Inflammatory macrophage treated with lipopolysaccharide for 1 hour (primary cell): ENCODE results near the gene GALNT8.
"Not testable (repeated sequence)": the region's sequence is repeated elsewhere in the genome, so short reads cannot be mapped to it uniquely, and the experiment has no call there.

ENCODE experiments used
- DNase-seq, 2 donors: peaks; one replicate each; pipeline ENCODE4 v3.0.0-alpha.2; 2020 to 2022

GALNT8 gene, protein sequence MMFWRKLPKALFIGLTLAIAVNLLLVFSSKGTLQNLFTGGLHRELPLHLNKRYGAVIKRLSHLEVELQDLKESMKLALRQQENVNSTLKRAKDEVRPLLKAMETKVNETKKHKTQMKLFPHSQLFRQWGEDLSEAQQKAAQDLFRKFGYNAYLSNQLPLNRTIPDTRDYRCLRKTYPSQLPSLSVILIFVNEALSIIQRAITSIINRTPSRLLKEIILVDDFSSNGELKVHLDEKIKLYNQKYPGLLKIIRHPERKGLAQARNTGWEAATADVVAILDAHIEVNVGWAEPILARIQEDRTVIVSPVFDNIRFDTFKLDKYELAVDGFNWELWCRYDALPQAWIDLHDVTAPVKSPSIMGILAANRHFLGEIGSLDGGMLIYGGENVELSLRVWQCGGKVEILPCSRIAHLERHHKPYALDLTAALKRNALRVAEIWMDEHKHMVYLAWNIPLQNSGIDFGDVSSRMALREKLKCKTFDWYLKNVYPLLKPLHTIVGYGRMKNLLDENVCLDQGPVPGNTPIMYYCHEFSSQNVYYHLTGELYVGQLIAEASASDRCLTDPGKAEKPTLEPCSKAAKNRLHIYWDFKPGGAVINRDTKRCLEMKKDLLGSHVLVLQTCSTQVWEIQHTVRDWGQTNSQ

DNA sequence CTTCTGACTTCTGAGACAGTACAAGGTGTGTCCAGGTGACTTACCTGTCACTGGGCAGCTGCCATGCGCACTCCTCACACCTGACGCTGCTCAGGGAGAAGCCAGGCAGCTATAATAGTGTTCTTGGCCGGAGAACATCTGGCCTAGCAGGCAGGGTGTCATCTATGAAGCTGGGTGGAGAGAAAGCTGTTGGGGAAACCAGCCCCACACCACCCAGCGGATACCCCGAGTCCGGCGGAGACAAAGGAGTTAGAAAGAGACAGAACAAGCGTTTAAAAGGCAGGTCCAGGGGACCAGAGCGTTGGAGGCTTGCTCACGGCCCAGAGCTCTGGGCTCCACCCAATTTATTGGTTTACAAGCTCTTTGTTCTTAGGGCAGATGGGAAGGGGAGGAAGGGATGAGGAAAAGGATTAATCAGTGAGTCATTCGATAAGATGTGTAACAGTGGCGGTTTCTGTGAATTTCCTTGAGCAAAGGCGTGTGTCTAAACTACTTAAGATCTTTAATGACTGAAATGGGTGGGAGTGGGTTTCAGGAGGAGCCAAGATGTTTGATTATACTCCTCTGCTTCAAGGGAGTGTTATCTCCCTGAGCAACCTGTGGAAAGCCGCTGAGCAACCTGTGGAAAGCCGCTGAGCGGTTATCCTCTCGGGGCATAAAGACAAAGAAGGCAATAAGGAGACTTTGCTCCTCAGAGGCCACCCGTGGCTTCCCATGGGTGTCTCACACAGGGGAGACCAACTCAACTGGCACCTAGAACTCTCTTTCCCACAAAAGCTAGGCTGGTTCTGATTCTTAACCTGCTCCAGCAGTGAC, at the start of gene GALNT8:
GALNT8 (plus strand) TSS at position 580 of the 816 bp plus-strand sequence. CDS start 278 bp downstream, outside the sequence.
- DNase-seq: no peak

DNA sequence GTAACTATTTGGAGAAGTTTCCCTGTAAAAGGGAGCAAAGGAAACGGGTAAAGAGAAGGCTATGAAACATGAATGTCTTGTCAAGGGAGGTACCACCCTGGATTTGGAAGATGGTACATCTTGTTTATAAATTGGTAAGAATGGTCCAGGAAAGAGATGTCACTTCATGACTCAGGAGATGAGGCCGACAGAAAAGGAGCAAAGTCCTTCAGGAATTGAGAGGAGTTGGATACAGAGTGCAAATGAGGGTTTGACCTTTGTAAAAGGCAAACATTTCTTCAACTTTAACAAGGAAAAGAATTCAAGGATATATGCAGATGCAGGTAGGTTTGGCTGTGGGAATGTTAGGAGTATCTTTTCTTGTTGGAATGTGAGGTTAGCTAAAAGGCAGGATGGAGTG, 40.5 kb upstream of the GALNT8 start:
- no peak for DNase-seq

DNA sequence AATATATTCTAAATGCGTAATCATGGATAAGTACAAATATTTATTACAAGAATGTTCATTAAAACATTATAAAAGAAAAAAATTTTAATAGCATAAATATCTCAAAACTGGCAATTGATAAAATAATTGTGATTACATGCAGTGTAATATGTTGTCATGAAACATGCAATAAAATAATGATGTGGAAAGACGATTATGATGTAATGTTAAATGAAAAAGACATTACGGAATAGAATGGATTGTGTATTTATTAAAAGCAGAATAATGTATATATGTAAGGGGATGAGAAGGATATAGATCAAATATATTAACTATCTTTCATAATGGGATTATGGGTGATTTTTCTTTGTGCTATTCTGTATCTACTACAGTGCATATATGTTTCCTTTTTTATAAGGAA, 38.5 kb upstream of the GALNT8 start:
- no peak for DNase-seq

DNA sequence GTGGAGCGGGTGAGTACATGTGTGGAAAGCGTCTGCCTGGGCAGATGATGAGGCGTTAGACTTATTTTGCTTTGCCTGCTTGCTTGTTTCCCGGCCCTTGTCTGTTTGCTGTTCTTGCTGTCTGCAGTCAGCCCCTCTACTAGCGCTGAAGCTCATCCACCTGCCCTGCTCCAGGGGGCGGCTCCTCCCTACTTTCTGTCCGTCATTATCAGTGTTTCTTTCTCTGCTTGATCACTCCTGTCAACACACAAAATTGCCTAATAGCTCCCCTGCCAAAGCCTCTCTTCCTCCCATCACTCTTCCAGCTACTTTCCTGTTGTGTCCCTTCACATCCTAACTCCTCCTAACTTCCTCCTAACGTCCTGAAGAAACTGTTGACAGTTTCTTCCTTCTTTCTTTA, 34.9 kb upstream of the GALNT8 start:
- DNase-seq: no peak

DNA sequence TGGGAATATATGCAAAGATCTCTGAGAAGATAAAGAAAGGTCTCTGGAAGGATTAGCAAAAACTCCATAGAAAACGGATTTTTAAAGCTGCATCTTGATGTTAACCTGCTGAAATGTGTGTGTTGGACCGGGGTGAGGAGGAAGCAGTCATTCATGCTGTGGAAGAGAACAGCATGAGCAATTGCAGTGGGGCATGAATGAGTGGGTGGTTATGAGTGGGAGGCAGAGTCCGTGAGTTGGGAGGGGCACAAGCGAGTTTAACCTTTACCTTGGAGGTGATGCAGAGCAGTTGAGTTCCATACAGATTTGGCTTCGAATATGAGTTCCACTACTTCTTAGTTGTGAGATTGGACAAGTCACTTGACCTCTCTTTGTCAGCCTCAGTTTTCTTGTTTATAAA, 29.4 kb upstream of the GALNT8 start:
- DNase-seq: no peak

DNA sequence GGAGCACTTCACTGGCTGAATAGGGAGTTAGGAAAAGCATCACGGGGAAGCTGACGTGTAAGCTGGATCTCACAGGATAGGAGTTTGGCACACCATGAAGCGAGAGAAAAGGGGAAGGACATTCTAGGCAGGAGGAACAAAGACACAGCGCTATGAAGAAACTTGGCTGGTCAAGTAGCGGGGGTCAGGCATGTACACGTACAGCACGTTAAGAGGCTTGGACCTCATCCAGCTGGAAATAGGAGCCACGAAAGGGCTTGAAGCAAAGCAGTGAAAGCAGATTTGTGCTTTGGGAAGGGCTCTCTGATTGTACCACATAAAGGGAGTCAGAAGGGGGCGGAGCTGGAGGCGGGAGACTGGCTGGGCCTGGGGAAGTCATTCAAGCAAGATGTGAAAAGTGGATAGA, 19.6 kb upstream of the GALNT8 start:
- no peak for DNase-seq

DNA sequence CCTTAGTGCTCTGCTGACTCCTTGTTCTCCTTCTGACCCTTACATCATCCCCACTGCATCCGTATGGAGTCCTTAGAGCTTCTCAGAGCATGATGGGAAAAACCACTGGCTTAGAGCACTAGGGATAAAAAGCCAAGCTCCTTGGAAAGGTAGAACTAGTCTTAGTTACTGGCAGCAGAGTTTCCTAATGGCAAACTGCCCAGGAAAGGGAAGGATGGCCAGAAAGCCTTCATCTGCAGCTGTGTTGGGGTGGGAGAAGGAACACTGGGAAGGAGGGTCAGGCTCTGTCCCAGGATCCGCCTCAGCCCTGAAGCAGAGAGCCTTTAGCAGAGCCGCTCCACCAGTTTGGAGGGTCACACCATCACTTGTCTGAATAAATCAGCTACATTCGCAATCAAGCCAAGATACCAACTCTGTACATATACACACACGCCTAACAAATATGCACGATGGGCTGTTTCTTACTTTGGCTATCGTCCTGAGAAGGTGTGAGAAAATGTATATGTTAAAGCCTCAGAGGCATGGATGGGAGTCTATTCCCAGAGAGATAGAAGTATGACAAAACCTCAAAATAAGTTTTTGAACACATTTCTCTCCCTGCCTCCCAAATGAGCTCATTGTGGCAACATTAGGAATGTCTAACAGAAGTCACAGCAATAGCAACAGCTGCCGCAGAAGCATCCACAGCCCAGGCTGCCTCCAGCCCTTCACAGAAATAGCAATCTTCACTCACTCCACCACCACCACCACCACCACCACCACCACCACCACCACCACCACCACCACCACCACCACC, 18.6 kb upstream of the GALNT8 start:
- DNase-seq: no peak

DNA sequence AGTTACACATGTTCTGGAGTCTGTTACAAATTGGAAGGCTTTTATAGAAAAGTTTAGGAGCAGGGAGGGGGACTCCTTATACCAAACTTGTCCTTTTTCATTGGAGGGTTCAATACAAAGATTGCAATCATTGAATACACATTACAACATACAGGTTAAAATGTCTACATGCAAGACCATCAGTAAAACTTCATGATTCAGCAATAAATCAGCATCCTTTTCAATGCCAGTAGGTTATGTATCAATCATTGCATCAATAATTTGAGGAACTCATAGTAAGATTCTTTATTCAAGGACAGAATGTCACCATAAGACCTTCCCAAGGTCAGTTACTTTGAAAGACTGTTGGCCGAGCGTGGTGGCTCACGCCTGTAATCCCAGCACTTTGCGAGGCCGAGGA, 16.5 kb upstream of the GALNT8 start:
- no peak for DNase-seq

DNA sequence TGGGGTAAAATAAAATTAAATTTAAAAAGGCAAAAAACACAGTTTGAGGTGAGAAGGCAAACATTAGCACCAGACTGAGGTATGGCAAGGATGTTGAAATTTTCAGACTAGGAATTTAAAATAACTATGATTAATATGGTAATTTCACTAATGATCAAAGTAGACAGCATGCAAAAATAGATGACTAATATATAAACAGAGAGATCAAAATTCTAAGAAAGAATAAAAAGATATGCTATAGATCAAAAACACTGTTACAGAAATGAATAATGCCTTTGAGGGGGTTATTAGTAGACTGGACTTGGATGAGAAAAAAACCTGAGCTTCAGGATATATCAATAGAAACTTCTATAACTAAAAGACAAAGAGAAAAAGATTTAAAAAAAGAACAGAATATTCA, 14.4 kb upstream of the GALNT8 start:
- DNase-seq: no peak

DNA sequence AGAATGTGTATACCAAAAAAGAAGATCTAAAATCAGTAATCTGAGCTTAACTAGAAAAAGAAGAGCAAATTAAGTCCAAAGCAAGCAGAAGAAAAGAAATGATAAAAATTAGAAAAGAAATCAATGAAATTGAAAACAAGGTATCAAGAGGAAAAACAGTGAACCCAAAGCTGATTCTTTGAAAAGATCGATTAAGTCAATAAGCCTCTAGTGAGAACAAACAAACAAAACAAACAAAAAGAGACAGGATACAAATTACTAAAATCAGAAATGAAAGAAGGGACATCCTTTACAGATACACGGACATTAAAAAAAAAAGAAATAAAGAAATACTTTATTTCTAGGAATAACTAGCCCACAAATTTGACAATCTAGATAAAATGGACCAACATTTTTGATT, 12.9 kb upstream of the GALNT8 start:
- DNase-seq: no peak

DNA sequence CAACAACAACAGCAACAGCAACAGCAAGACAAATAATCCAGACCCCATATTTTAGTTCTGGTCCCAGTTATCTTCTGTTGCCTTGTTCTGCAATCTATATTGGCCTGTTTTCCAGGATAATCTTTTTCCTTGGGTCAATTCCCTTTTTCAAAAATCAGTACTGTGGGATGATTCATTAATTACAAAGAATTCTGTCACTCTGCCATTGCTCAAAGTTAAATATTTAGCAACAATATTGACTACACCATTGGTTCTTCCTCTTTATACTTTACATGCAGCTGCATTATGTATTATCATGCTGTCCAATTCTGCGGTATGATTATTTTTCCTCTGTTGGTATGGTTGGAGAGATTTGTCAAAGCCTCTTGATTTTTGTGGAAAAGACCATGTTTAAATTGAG, 10.1 kb upstream of the GALNT8 start:
- DNase-seq: peak; percentile 50 to 63

DNA sequence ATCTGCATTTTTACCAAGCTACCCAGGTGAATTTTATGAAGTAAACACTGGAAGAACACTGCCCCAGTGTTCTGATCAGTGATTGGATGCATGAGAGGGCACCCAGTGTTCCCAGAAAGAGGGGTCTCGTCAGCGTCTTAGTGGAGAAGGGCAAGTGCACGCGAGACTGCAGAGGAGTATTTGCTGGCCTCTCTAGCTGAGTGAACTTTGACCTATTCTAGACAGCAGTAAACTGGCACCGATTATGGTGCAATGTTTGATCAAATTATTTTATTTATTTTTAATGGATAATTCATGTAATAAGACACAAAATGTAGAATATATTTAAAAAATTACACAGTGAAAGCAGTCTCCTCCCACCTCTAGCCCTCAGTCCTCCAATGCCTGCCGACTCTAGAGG, 5.3 kb upstream of the GALNT8 start:
- DNase-seq: no peak

DNA sequence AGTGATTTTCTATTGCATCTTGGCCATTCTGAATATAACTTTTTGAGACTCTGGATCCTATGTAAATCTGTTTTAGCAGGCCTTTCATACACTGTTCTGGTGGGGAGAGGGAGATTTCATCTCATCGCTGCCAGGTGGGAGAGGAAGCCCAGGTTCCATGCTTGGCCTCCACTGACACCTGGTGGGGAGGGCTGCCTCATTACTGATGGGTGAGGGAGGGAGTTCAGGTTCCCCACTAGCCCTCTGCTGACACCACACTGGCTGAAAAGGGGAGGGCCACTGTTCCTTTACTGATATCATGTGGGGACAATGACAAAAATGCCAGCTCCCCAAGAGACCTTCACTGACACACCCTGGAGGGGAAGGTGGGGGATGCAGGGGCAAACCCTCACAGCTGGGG, 2.4 kb upstream of the GALNT8 start:
- DNase-seq: no peak

DNA sequence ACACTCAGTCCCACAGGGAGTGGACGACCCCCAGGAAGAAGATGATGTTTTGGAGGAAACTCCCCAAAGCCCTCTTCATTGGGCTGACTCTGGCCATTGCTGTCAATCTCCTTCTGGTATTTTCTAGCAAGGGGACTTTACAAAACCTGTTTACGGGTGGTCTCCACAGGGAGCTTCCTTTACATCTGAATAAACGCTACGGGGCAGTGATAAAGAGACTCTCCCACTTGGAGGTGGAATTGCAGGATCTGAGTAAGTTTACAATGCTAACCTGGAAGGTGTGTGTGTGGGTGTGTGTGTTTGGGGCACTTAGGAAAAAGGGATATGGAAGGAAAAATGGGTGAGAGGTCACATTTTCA, 416 bp downstream of the GALNT8 start:
- no peak for DNase-seq

DNA sequence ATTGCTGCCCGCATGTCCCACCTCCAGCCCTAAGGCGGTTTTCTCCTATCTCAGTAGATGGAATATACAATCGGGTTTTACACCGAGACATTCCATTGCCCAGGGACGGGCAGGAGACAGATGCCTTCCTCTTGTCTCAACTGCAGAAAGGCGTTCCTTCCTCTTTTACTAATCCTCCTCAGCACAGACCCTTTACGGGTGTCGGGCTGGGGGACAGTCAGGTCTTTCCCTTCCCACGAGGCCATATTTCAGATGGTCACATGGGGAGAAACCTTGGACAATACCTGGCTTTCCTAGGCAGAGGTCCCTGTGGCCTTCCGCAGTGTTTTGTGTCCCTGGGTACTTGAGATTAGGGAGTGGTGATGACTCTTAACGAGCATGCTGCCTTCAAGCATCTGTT, 1.4 kb downstream of the GALNT8 start:
- DNase-seq: not testable (repeated sequence)

DNA sequence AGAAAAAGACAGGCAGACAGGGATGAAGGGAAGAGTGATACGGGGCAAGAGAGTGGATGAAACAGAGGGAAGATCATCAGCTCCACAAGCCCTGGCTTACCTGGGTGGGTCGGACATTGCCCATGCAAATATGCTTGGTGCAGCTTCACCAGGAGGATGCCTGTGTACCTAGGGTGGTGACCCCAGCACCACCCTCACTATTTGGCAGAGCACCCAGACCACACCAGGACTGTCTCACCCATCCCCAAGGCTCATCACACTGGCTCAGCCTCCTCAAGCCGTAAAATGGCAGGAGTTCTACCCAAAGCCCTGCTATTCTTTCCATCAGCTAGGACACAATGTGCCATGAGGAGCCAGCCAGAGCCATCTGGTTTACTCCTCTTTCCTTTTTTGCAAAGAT, 3.0 kb downstream of the GALNT8 start:
- DNase-seq: no peak

DNA sequence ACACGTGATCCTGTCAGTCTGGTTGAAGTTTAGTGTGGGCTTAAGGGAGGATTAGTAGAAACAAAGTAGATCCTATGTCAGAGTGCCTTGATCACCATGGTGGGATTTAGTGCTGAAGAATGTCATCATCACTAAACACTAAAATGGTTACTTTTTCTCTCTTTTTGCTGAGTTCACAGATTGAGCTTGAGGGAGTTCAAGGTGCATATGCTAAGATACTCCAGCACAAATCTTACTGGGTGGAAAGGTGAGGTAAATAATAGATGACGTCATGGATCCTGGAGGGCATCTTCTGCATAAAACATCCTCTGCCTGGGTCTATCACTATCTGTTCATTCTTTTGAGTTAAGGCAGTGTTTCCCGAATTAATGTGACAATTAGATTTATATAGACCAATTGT, 4.9 kb downstream of the GALNT8 start:
- DNase-seq: no peak

DNA sequence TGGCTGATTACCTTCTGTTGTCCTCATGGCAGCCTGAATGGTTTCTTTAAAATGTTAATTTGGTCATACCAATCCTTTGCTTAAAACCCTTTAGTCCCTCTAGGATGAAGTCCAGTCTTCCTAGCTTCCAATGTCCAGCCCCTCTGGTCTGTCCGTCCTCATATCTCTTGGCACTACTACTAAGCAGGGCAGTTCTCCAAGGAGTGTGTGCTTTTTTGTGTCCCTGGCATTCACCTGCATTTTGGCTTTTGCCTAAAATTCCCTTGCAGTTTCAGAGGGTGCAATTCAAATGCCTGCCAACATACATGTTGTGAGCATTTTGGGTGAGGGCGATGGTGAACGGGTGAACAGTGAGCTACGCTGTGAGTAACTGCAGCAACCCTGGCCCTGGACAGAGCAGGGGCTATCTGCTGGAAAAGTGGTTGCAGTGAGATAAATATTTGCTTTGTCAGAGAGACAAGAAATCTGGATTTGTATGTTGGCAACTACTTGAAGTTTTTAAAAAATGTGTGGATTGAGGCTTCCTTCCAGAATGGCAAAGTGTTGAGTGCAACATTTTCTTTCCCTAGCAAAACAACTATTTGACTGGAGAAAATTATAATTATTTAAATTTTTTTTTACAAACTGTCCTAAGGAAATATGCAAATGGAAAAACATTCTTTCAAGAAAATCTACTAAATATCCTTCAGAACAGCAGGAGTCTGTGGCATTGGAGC, 14.6 kb downstream of the GALNT8 start:
- DNase-seq: no peak

DNA sequence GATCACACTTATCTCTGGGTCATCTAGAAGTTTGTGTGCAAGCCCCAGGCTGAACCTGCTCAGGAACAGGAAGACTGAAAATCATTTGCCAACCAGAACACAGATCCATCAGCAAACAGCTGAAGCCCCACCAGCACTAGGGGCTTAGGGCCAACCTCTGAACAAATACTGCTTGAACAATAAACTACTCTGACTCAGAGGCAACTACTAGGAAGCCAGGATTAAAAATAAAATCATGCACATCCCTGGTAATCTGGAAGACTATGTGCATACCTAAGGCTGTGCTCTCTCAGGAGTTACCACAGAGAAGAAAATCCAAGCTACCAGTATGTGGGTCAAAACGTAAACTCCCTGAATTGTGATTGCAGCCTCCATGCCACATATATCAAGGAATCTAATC, 15.9 kb downstream of the GALNT8 start:
- DNase-seq: no peak

DNA sequence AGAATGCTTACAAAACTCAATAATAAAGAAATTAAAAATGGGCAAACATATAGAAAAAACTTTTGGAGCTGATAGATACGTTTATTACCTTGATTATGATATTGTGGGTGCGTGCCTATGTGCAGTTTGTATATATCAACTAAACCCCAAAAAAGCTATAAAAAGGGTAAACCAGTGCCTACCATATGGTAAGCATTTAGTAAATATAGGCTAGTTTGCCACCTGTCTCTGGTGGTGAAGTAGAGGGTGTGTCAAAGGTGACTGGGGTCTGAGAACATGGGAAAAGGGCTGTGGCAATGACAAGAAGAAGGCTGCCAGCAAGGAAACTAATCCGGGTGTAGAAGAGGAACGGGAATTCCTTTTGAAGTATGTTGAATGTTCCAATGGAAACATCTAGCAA, 18.3 kb downstream of the GALNT8 start:
- no peak for DNase-seq

DNA sequence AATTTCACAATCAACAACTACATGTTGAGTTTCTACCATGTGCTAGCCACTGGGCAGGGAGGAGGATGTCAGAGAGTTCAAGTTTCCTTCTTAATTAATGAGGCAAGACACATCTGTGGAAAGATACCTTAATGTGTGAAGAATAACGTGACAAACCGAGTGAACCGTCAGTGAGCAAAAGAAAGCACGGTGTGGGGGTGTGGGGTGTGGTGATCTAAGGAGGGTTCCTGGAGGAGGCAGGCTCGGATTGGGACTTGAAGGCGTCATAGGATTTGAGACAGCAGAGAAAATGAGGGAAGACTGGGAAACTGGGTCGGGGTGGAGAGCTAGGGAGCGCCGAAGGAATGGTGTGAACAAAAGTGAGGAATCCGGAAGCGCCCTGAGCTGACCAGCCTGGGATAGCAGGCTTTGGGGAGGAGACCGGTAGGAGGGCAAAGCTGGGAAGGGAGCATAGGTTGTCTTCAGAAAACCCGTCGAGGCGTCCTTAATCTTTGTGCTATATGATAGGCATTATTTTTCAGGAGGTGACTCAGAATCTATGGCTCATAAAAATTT, 22.3 kb downstream of the GALNT8 start:
- DNase-seq: no peak

DNA sequence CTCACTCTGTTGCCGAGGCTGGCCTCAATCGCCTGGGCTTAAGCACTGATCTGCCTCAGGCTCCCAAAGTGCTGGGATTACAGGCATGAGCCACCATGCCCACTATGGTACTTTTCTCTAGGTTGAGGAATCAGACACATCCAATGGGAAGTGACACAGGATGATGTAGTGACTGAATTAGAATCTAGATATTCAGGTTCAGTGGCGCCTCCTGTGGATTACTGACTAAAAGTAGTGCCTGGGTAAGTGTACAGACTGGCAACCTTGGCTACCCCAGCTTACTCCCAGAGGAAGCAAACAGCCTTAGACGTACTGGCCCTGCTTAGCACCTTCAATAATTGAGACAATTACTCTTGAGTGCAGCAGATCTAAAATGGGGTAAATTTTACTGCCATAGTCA, 22.8 kb downstream of the GALNT8 start:
- no peak for DNase-seq
